Activated naive CD4-positive, alpha-beta T cell treated with anti-CD3 and anti-CD28 coated beads for 36 hours (primary cell): ENCODE data around the gene RHOBTB3. TPM values are rescaled to one million over a fixed set of nuclear protein-coding genes. Genes with fewer than 3 reads are reported as not detected.

ENCODE experiments used
- CTCF ChIA-PET: fragments of 350-600 bp; sonication (Branson Sonifier 250); formaldehyde crosslinking; loops from one replicate; lab custom pipeline; 2021; ENCODE audit warnings: antibody characterized with exemption; lab: Charles Lee
- DNase-seq: peaks from one replicate; pipeline ENCODE4 v3.0.0-alpha.2; 2020
- H3K27ac Mint-ChIP-seq: one replicate; pipeline ENCODE4 v1.8.0; 2021; ENCODE audit warnings: mild to moderate bottlenecking, mixed read lengths
- H3K27me3 Mint-ChIP-seq: one replicate; pipeline ENCODE4 v1.8.0; 2021; ENCODE audit warnings: low read depth, mixed read lengths
- H3K36me3 Mint-ChIP-seq: one replicate; pipeline ENCODE4 v1.8.0; 2021; ENCODE audit warnings: low read depth, mixed read lengths
- H3K4me1 Mint-ChIP-seq: one replicate; pipeline ENCODE4 v1.8.0; 2021; ENCODE audit warnings: low read depth, mixed read lengths
- H3K4me3 Mint-ChIP-seq: one replicate; pipeline ENCODE4 v1.8.0; 2021; ENCODE audit warnings: mild to moderate bottlenecking, moderate library complexity, mixed read lengths
- H3K9me3 Mint-ChIP-seq: one replicate; pipeline ENCODE4 v1.8.0; 2021; ENCODE audit warnings: mixed read lengths
- intact Hi-C: fragments of 100-400 bp; cut with micrococcal nuclease; formaldehyde crosslinking; loops from one replicate; pipeline ENCODE4 v1.15.1; 2023
- total RNA-seq, 2 experiments: library from RNA; stranded (reverse); gene quantifications; one replicate each; pipeline ENCODE4 v1.2.3, GENCODE V29; 2021

Gene RHOBTB3
- total RNA-seq, 2 experiments from 2014 or later: 1.5 to 2.4 TPM

DNA sequence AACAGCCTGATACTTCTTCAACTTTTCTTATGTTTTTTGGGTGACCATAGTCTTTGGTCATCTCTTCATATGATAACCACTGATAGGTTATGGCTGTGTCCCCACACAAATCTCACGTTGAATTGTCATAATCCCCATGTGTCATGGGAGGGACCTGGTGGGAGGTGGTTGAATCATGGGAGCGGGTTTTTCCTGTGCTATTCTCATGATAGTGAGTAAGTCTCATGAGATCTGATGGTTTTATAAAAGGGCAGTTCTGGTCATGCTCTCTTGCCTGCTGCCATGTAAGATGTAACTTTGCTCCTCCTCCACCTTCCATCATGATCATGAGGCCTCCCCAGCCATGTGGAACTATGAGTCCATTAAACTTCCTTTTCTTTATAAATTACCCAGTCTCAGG is 8.7 kb downstream of the RHOBTB3 start:
- CTCF ChIA-PET: no interaction called here
- no peaks in the 10 kb centered on the region for H3K9me3 Mint-ChIP-seq
- intact Hi-C loops: no loop called here
- H3K4me1 Mint-ChIP-seq: peaks cover 6% of the 10 kb centered on the region
- no peak overlapping the region for H3K27ac Mint-ChIP-seq
- H3K36me3 Mint-ChIP-seq: no peaks in the 10 kb centered on the region
- DNase-seq: no peak
- no peak overlapping the region for H3K4me3 Mint-ChIP-seq
- peaks cover 4% of the 10 kb centered on the region for H3K27me3 Mint-ChIP-seq

DNA sequence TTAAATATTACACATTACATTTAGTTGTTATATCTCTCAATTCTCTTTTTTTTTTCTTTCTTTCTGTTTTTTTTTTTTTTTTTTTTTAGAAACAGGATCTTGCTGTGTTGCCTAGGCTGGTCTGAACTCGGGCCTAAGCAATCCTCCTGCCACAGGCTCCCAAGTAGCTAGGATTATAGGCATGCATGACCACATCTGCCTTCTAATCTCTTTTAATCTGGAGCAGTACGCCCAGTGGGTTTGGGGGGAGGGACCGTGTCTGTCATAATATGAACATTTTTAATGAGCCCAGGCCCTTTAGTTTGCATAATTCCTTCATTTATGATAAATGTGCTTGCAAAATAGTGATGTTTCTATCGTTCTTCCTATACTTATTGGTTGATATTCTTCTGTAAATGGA is 10.3 kb downstream of the RHOBTB3 start:
- no peak for DNase-seq
- CTCF ChIA-PET: no interaction called here
- peaks cover 7% of the 10 kb centered on the region for H3K4me1 Mint-ChIP-seq
- H3K27ac Mint-ChIP-seq: no peak overlapping the region
- intact Hi-C loops: no loop called here
- no peaks in the 10 kb centered on the region for H3K9me3 Mint-ChIP-seq
- H3K4me3 Mint-ChIP-seq: no peak overlapping the region
- H3K27me3 Mint-ChIP-seq: no peaks in the 10 kb centered on the region
- H3K36me3 Mint-ChIP-seq: no peaks in the 10 kb centered on the region

DNA sequence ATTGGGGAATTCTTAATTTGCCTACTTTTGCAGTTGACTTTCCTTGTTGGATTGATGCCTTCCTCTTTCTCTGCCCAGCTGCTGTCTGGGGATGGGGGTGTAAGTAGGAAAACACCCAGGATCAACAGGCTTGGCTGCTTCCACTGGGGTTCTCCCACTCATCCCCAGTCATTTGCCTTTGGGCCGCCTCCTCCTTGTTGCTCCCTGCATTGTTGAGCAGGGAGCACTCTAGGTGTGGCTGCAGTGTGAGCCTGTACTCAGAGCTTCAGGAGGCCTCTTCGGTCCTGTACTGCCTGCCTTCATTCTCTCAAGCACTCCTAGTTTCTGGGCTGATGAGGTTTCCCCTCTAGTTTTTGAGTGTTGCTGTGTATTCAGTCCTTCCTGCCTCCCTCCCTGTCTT is 12.1 kb downstream of the RHOBTB3 start:
- Mint-ChIP-seq H3K27ac (no peak overlapping the region), H3K9me3 (no peaks in the 10 kb centered on the region), H3K27me3 (no peaks in the 10 kb centered on the region), H3K4me1 (peaks cover 11% of the 10 kb centered on the region), H3K36me3 (no peaks in the 10 kb centered on the region), H3K4me3 (no peak overlapping the region)
- DNase-seq: no peak
- CTCF ChIA-PET: no interaction called here
- intact Hi-C loops: no loop called here

DNA sequence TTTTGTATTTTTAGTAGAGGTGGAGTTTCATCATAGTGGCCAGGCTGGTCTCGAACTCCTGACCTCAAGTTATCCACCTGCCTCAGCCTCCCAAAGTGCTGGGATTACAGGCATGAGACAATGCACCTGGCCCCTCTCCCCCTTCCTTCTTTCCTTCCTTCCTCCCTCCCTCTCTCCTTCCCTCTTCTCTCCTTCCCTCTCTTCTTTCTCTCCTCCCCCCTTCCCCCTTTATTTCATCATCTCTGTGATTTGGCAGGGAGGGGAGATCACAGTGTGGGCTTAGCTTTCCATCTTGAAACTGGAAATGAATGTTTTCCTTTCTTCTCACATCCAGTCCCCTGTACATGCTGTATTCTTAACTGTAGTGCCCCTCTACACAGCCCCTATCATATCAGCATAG is 12.7 kb downstream of the RHOBTB3 start:
- CTCF ChIA-PET: no interaction called here
- Mint-ChIP-seq H3K4me3 (no peak overlapping the region), H3K36me3 (no peaks in the 10 kb centered on the region), H3K9me3 (no peaks in the 10 kb centered on the region), H3K27me3 (no peaks in the 10 kb centered on the region), H3K27ac (no peak overlapping the region), H3K4me1 (peaks cover 11% of the 10 kb centered on the region)
- intact Hi-C loops: no loop called here
- DNase-seq: no peak

DNA sequence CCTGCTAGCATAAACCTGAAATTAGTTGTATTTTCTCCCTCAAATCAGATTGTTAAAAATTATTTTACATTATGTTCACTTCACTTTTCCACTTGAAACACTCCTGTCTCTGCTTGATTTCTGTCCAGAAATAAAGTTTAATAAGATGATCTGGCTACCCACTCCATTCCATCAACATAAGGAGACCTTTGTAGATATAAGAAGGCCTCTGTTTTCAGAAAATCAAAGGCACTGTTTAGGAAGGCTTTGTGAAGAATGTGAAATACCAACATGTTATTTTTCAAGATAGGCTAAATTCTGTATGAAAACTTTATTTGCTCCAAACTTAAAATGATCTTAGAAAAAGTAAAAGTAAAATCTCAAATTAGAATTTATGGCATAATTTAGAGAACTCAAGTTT is 15.1 kb downstream of the RHOBTB3 start:
- intact Hi-C loops: loop anchor here (2.0 kb wide), 1 partner anchor 13 kb away; no protein-coding TSS in a partner anchor

DNA sequence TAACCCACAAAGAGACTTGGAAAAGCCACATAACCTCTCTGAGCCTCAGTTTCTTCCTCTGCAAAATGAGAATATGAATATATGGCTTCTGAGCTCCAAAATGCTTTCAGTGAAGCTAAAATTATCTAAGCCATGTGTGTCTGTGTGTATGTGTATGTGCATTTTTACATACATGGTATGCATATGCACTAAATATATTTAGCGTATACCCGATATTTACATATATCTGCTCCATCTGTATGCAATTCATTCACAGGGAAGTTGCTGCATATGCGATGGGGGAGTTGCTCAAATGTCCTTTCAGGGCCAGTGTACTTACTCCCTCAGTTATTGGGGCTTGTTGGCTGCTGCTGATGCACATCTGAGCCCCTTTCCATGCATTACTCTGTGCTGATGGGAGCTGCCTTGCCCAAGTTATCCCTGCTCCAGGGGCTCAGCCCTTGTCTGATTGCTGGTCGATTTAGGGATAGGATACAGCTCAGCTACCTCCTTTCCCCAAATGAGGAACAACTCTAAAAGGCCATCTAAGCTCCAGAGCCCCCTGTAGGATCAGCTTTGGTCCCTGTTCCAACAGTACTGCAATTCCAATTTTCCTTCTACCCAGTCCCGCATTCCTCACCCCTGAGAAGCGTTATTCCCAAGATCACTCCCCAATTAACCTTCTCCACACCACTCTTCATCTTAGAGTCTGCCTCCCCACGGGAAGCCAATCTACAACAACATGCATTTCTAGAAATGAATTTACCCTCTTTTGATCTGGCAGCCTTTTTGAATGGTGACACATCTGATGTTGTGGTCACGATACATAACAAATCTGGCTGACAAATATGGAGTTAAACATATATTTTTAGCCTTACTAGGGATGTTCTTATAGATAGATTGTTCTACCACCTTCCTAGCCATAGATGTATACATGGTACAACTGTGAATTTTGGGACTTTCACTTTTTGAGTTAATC is 15.9 kb downstream of the RHOBTB3 start:
- no peak for DNase-seq
- H3K27me3 Mint-ChIP-seq: no peaks in the 10 kb centered on the region
- intact Hi-C loops: loop anchor here (1.0 to 2.0 kb wide), 2 partner anchors 13 to 14 kb away; no protein-coding TSS in a partner anchor
- CTCF ChIA-PET: interaction anchor here (0.6 kb wide), 1 partner anchor 59 kb away, joined by 3 read pairs; no protein-coding TSS in a partner anchor
- H3K36me3 Mint-ChIP-seq: no peaks in the 10 kb centered on the region
- H3K27ac Mint-ChIP-seq: no peak overlapping the region
- H3K4me3 Mint-ChIP-seq: no peak overlapping the region
- peaks cover 8% of the 10 kb centered on the region for H3K4me1 Mint-ChIP-seq
- H3K9me3 Mint-ChIP-seq: no peaks in the 10 kb centered on the region

More for the DNA sequence above, 15.1 kb downstream of the RHOBTB3 start:
- Mint-ChIP-seq H3K27ac (no peak overlapping the region), H3K36me3 (no peaks in the 10 kb centered on the region), H3K4me3 (no peak overlapping the region), H3K4me1 (peaks cover 8% of the 10 kb centered on the region), H3K27me3 (no peaks in the 10 kb centered on the region), H3K9me3 (no peaks in the 10 kb centered on the region)
- DNase-seq: no peak
- CTCF ChIA-PET: no interaction called here

DNA sequence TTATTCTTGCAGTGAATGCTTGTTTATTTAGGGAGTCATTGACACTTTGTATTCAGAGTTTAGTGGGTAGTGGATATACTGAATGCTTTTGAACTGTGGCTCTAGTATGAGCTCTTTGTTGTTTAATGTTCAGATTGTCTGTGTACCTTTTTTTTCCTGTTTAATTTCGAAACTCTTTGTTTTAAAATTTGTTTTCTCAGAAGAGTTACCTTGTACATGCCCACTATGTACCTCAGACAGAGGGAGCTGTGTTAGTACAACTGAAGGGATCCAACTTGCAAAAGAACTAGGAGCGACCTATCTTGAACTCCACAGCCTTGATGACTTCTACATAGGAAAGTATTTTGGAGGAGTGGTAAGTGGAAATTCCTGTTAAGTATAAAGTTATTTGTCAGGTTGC is 17.0 kb downstream of the RHOBTB3 start:
- H3K27me3 Mint-ChIP-seq: no peaks in the 10 kb centered on the region
- intact Hi-C loops: no loop called here
- no peaks in the 10 kb centered on the region for H3K36me3 Mint-ChIP-seq
- CTCF ChIA-PET: interaction anchor here (0.6 kb wide), 1 partner anchor 76 kb away, joined by 3 read pairs; no protein-coding TSS in a partner anchor
- peaks cover 8% of the 10 kb centered on the region for H3K4me1 Mint-ChIP-seq
- no peak for DNase-seq
- no peak overlapping the region for H3K27ac Mint-ChIP-seq
- H3K9me3 Mint-ChIP-seq: no peaks in the 10 kb centered on the region
- no peak overlapping the region for H3K4me3 Mint-ChIP-seq

DNA sequence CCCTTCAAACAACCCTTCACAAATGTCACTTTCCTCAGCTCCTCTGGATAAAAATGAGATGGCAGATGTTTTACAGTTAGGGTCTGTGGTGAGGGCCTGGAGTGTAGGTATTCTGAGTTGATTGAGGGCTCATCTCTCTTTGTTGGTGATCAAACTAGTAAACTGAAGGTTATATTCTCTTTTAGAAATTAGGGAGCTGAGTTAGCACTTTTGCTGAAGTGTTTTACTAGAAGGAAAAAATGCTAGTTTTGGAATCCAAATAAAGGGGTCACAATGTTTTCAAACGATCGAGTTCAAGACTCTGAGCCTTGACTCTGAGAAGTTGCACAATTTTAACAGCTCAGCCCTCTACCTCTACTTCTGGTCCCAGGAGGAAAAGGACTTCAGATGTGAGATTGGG is 23.4 kb downstream of the RHOBTB3 start:
- DNase-seq: no peak
- H3K4me3 Mint-ChIP-seq: no peak overlapping the region
- no peaks in the 10 kb centered on the region for H3K36me3 Mint-ChIP-seq
- H3K27me3 Mint-ChIP-seq: no peaks in the 10 kb centered on the region
- intact Hi-C loops: no loop called here
- no peak overlapping the region for H3K27ac Mint-ChIP-seq
- peaks cover 2% of the 10 kb centered on the region for H3K4me1 Mint-ChIP-seq
- no peaks in the 10 kb centered on the region for H3K9me3 Mint-ChIP-seq
- CTCF ChIA-PET: interaction anchor here (0.7 kb wide), 1 partner anchor 81 kb away, joined by 3 read pairs; no protein-coding TSS in a partner anchor

DNA sequence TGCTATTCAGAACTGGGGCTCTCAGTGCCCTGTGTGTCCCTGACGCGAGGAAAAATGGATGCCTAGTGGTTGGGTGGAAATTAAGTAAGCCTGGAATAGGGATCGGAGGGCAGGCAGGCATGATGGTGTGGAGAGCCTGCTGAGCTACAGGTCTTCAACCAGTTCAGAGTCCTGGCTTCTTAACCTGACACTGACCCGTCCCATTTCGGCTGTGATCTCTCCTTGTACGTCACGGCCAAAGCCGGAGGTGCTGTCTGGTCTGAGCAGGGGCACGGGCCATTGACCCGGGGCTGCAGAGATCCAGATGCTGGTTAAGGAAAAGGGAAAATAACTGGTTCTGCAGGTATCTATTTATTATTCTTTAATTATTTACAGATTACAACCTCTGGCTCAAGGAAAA is 27.9 kb downstream of the RHOBTB3 start:
- Mint-ChIP-seq H3K4me3 (no peak overlapping the region), H3K9me3 (no peaks in the 10 kb centered on the region), H3K36me3 (no peaks in the 10 kb centered on the region)

DNA sequence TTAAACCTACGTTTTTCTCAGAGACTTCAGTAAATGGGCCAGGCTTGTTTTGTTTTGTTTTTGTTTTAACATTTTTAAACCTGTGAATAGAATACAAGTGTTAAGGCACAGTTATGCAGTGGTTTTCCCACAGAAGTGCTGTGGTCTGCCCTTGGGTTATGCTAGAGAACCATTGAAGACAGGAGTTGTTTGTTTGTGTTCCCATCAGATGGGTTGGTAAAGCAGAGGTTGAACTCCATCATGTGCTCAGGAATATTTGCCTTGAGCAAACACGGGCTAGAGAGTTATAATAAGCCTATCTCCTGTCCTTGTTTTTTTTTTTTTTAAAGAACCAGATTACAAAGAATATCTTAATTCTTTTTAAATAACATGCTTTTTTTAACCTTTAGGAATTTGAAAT is 28.5 kb downstream of the RHOBTB3 start:
- H3K27me3 Mint-ChIP-seq: no peaks in the 10 kb centered on the region
- H3K9me3 Mint-ChIP-seq: no peaks in the 10 kb centered on the region
- no peak overlapping the region for H3K4me3 Mint-ChIP-seq
- intact Hi-C loops: loop anchor here (1.0 to 5.0 kb wide), 14 partner anchors 12 to 778 kb away; partner anchors contain the start of genes GLRX, RFESD, RHOBTB3 and SKIC3
- CTCF ChIA-PET: interaction anchor here (1.6 kb wide), 1 partner anchor 48 kb away, joined by 3 read pairs; no protein-coding TSS in a partner anchor
- no peaks in the 10 kb centered on the region for H3K36me3 Mint-ChIP-seq
- H3K4me1 Mint-ChIP-seq: peaks cover 26% of the 10 kb centered on the region
- no peak overlapping the region for H3K27ac Mint-ChIP-seq
- DNase-seq: no peak

More for the DNA sequence above, 27.9 kb downstream of the RHOBTB3 start:
- Mint-ChIP-seq H3K4me1 (peaks cover 26% of the 10 kb centered on the region), H3K27ac (no peak overlapping the region), H3K27me3 (no peaks in the 10 kb centered on the region)
- CTCF ChIA-PET: interaction anchor here (0.7 to 1.0 kb wide), 2 partner anchors 93 to 95 kb away, joined by 3 read pairs; no protein-coding TSS in a partner anchor
- intact Hi-C loops: no loop called here
- DNase-seq: no peak

DNA sequence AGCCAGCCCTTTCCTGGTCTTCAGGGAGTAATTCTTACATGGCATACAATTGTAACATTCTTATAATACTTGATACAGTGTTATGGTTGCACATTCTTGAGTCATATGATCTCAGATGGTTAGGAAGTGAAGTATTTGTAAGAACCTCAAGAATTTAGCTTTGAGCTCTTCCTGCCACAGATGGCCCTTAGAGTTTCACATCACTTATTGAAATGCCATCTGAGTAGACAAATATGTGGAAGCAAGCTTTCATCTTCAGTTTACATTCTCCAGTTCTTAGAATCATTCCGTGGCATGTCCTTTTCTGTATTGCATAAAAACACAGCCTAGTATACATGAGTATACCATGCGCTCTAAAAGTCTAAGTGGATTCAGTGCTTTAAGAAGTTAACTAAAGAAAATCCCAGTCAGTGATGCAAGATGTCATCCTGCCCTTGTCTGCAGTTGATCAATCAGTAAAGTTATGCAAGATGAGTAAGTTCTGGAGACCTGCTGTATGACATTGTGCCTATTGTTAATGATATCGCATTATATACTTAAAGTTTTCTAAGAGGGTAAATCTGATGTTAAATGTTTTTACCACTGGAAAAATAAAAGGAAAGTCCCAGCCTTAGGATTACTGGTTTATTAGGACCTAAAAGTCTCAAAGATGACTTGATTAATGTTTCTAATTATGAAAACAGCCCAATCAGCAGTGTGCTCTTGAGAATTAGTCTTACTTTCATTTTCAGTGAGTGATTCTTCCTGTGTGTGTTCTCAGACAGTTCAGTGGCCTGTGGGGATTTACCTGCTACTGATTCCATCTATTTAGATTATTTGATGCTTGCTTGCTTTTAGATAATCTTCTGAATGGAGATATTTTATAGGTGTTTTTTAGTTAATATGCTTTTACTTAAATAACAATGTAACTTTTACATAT is 29.4 kb downstream of the RHOBTB3 start:
- H3K4me3 Mint-ChIP-seq: peak overlapping the region; percentile 36
- intact Hi-C loops: loop anchor here (1.0 to 5.0 kb wide), 14 partner anchors 13 to 777 kb away; partner anchors contain the start of genes GLRX, RFESD, RHOBTB3 and SKIC3

More for the DNA sequence above, 29.4 kb downstream of the RHOBTB3 start:
- peak overlapping the region; percentile 47 for H3K27ac Mint-ChIP-seq
- peaks cover 26% of the 10 kb centered on the region for H3K4me1 Mint-ChIP-seq
- H3K36me3 Mint-ChIP-seq: no peaks in the 10 kb centered on the region
- CTCF ChIA-PET: interaction anchor here (0.8 to 1.6 kb wide), 2 partner anchors 49 to 116 kb away, joined by 3 to 4 read pairs; no protein-coding TSS in a partner anchor
- no peaks in the 10 kb centered on the region for H3K27me3 Mint-ChIP-seq
- DNase-seq: peak; percentile 48
- H3K9me3 Mint-ChIP-seq: no peaks in the 10 kb centered on the region
